Fibroblast of skin of right biceps (primary cell): Measurements from ENCODE around the gene CCDC30.
"Not testable (repeated sequence)": the region's sequence is repeated elsewhere in the genome, so short reads cannot be mapped to it uniquely, and the experiment has no call there.

Experiments
- DNase-seq: peaks from one replicate; pipeline ENCODE4 v3.0.0-alpha.2; 2013

CCDC30 gene

DNA sequence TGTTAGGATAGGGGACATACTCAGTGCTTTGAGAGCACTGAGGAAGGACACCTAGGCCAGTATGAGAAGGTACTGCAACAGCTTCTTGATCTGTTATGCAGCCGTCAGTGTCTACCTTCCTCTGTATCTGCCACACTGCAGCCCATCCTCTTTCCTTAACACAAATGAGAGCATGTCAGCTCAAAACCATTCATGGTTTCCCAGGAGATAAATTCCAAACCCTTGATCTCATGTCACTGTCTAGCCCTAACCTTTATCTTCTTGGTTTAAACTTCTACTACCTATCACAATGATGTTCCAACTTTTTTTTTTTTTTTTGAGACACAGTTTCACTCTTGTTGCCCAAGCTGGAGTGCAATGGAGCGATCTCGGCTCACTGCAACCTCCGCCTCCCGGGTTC, 8.7 kb upstream of the CCDC30 start:
- DNase-seq, result no peak

DNA sequence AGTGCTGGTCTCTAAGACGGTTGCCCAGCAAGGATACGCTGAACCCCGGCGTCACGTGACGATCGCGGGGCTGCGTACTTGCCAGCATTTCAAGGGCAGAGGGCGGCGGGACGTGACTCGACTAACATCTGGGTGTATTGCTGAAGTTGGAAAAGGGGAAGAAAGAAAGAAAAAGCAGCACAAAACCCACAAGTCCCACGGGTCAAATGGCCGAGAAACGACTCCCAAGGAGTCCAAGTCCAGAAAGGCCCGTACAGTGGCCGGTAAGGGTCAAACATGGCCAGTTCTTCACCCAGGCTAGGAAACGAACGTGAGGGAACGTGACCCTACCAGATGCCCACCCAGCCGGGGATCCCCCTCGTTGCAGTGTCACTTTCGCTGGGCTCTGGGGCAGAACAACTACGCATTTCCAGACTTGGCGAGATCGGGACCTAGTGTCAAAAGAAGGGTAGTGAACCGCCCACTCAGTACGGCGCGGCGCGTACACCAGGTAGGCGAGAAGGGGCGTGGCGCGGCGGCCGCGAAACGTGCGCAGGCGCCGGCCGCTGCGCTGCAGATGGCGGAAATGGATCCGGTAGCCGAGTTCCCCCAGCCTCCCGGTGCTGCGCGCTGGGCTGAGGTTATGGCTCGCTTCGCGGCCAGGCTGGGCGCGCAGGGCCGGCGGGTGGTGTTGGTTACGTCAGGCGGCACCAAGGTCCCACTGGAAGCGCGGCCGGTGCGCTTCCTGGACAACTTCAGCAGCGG, 6.9 kb upstream of the CCDC30 start, which contains the start of the genes PPCS and ZMYND12:
TSS of gene PPCS (plus strand) at position 534 of the 744 bp plus-strand sequence. CDS start at position 557, 23 bp downstream.
TSS of gene ZMYND12 (minus strand) at position 13 of the 744 bp plus-strand sequence. CDS start 25 bp downstream, outside the sequence.
- peak; percentile 86 for DNase-seq

DNA sequence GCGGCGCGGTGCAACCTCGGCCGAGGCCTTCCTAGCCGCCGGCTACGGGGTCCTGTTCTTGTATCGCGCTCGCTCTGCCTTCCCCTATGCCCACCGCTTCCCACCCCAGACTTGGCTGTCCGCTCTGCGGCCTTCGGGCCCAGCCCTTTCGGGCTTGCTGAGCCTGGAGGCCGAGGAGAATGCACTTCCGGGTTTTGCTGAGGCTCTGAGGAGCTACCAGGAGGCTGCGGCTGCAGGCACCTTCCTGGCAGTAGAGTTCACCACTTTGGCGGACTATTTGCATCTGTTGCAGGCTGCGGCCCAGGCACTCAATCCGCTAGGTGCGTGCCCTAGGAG, 6.4 kb upstream of the CCDC30 start:
- no peak for DNase-seq

DNA sequence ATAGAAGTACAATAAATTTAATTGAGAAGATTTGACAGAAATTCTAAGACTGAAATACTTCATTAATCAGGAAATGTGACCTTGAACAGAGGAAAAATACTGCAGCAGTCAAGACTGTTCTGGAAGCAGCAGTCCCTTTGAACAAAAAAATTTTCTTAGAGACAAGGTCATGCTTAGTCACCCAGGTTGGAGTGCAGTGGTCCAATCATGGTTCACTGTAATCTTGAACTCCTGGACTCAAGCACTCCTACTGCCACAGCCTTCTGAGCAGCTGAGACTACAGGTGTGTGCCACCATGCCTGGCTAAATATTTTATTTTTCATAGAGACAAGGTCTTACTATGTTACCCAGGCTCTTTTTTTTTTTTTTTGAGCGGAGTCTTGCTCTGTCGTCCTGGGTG, 1.9 kb upstream of the CCDC30 start:
- no peak for DNase-seq

DNA sequence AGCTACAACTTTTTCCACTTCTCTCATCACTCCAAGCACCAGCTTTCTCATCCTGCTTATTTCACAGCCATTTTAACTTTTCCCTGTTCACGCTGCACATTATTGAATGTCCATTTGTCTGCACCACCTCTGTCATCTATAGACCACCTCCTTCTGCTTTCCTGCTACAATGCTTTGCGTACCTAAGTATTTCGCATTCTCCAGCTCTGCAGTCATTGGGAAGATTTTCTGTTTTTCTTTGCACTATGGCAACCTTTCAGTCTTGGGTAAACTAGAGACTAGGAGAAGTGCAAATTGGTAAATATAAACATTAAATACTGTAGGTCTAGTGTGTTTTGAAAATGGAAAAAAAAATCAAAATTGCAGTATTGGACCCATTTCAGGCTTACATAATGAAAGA, 835 bp downstream of the CCDC30 start:
- DNase-seq, result no peak

DNA sequence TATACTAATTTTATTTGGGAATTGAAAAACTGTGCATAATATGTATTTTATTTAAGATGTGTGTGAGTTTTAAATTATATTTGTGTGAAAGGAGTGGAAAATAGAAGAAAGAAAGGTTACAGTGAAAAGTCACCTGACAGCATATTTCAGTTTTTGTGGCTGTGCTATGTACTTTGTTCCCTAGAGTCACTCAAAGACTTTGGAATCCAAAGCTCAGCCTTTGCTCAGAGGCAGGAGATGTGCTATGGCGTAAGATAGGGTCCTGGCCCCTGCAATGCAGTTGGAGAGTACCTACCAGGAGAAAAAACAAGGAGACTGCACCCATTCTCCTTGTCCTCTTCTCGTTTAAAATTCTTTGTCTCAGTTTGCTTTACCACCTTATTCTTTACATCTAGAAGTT, 2.9 kb downstream of the CCDC30 start:
- no peak for DNase-seq

DNA sequence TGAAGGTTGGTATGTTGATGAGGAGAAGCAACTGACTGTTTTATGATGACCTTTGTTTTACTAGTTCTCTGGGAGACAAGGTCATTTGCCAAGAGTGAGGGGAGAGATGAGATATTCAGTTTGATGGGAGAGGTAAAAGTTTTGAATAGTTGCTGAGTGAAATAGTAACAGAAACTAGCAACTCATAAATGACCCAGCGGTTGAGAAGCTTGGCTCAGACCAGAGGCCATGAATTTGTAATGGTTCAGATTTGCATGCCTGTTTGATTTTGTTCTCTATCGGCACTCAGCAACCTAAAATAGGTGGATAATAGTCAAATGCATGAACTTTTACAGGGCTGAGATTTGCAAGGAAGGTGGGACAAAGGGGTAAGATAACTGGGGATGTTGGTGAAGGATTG, 6.6 kb downstream of the CCDC30 start:
- no peak for DNase-seq

DNA sequence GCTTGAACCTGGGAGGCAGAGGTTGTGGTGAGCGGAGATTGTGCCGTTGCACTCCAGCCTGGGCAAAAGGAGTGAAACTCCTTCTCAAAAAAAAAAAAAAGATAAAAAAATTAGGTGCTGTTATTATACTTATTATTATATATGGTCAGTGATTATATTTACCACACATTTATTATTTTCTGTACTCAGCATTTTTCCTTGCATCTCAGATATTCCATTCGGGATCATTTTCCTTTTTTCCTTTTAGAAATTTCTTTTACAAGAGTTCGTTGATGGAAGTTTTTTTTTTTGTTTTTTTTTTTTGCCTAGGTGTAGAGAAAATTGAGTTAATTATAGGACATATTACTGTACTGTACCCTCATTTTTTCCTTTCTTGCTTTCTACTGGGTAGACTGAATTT, 13.5 kb downstream of the CCDC30 start:
- DNase-seq, result no peak

DNA sequence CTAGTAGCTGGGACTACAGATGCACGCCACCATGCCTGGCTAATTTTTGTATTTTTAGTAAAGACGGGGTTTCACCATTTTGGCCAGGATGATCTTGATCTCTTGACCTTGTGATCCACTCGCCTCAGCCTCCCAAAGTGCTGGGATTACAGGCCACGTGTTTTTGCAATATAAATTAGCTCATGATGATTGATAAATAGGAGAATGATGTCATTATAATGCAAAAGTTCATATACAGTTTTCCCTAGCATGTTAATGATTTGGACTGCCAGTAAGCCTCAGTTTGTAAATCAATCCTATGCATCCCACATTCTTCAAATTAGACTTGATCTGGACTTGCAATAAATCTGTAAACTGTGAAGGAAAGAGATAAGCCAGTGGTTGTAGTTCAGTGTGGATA, 14.3 kb downstream of the CCDC30 start:
- DNase-seq, result not testable (repeated sequence)

DNA sequence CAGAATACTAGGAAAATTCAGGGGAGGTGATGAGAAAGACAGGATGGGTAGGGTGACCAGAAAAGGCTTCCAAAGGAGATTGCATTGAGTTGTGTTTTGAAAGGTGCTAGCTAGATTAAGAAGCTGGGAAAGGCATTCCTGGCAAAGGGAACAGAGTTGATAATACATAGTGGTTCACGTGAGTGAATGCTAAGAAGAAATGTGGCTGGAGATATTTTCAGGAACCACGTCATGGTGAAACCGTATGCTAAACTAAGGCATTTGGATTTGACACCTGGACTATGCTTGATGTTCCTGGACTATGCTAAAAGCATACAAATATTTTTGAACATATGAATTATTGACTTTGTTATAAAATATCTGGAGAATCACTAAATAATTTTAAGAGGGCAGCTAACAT, 14.7 kb downstream of the CCDC30 start:
- DNase-seq, result no peak

DNA sequence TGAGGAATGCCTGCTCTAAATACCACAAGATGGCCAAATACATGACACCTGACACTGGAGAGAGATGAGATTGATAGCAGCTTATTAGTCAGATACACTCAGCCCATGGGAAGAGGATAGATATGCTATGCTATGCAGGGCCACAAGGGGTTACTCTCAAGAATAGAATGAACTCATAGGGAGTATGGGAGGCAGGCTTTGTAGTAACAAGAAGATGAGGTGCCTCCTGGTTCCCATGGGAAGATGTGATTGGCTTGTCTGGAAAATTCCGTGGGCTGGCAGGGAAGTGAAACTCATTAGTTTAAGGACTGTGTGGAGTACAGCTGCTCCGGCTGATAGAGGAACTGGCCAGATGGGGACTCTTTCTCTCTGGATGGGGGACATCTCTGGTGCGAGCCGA, 16.5 kb downstream of the CCDC30 start:
- DNase-seq, result peak; percentile 28

DNA sequence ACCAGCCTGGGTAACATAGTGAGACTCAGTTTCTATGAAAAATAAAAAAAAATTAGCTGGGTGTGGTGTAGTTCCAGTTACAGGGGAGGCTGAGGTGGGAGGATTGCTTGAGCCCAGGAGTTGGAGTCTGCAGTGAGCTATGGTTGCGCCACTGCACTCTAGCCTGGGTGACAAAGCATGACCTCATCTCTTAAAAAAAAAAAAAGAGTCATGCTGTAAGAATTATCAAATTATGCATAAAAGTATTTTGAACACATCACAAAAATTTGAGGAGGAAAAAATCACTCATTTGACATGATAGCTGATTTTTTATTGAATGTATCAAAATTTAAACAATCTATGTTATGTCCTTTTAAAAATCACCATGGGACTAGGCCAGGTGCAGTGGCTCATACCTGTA, 17.8 kb downstream of the CCDC30 start:
- no peak for DNase-seq

DNA sequence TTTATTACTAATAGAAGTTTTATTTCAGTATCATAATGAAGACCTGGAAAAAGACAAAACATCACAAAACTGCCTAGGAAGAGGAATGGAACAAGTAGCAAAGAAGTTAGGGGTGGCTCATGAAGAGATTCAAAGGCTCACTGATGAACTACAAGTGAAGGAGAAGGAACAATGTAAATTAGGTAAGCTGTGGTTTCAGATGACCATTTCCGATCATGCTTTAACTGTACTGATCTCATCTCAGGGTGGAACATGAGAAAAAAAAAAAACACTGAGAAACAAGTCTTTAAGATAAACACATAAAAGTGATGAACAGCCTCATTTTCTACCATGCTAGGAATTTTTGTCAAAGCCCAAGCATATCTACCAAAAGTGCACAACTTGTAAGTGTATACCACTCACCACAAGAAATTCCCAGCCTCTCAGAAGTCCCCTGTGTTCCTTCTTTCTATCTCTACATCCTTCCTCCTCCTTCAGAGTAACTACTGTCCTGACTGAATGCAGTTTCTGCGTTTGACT, 19.6 kb downstream of the CCDC30 start:
- DNase-seq, result no peak

DNA sequence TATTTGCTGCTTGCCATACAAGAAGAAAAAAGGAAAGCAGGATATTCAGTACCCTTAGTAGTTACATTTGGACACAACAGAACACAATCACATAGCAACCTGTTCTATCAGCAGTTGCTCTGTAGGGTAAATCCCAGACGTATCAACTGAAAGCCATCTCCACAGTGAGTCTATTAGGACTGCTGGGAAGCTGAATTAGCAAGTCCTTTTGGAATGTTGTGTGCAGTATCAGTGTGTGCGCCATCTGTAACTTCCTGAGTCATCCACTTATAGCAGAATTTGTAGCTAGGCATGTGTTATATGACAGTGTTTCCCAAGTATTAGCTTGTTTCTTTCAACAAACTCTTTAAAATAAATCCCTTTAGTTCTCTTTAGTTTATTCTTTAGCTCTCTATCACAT, 21.3 kb downstream of the CCDC30 start:
- peak; percentile 92 for DNase-seq

DNA sequence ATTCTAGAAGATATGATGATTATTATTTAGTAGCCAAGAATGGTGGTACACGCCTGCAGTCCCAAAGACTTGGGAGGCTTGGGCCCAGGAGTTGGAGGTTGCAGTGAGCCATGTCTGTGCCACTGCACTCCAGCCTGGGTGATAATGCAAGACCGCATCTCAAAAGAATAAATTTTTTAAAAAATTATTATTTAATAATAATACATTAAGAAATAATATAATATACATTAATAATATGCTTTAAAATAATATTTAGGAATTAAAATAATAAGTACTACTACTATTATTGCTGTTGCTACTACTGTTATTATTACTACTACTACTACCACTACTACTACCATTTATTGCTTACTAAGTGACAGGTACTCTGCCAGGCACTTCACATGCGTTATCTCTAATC, 27.2 kb downstream of the CCDC30 start:
- DNase-seq, result no peak

DNA sequence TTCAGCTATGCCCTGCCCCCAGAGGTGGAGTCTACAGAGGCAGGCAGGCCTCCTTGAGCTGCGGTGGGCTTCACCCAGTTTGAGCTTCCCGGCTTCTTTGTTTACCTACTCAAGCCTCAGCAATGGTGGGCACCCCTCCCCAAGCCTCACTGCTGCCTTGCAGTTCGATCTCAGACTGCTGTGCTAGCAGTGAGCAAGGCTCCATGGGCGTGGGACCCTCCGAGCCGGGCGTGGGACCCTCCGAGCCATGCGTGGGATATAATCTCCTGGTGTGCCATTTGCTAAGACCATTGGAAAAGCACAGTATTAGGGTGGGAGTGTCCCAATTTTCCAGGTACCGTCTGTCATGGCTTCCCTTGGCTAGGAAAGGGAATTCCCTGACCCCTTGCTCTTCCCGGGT, 38.9 kb downstream of the CCDC30 start:
- DNase-seq, result not testable (repeated sequence)

DNA sequence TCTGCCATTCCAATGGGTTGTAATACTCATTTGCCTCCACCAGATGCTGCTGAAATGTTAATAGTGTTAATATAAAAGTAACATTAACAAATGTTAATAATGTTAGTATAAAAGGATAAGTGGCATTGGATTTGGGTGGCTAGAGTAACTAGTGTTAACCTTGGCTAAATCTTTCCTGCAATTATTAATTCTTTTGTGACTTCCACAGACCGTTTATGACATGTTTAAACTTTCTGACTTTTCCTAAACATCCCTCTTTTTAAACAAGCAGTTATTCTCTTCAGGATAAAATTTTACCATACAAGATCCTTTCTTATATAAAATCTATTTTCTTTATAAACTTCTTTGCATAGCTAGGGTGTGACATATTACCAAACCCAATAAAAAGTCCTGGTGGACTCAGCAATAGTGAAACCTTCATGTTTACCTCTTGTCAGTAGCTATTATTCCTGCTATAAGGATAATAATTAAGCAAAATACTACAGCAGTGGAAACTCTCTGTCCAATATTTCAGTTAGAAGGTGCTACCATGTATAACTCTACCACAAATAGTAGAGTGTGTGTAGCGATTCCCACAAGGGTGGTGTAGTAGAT, 41.5 kb downstream of the CCDC30 start:
- DNase-seq, result no peak

DNA sequence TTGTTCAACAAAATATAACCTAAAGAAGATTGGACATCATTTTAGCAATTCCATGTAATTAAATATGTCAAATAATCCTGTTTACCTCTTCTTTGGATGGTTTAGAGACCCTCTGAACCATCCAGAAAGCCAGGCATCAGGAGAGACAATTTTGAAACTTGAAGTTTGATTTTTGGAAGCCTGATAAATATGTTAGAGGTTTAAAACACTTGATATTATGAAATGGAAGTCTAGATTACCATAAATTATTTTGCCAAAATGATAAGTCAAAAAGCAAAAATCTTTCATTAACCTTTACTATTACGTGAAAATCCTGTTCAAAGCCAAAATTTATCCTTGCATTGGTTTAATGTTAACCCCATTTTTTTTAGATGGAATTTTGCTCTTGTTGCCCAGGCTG, 43.5 kb downstream of the CCDC30 start:
- DNase-seq, result no peak

DNA sequence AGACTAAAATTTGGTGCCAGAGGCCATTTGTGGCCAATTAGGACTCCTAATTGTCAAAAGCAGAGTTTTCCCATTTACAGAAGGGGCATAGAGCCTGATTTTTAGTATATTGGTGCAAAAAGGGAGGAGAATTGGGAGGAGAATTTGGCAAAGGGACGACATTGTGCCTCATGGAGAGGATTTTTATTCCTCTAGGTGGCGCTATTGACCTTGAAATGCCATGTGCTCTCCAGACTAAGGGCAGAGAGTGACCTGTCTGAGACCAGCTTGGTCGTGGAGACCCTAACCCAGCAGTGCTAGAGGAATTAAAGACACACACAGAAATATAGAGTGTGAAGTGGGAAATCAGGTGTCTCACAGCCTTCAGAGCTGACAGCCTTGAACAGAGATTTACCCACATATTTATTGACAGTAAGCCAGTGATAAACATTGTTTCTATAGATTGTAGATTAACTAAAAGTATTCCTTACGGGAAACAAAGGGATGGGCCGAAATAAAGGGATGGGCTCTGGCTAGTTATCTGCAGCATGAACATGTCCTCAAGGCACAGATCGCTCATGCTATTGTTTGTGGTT, 48.6 kb downstream of the CCDC30 start:
- DNase-seq, result not testable (repeated sequence)

DNA sequence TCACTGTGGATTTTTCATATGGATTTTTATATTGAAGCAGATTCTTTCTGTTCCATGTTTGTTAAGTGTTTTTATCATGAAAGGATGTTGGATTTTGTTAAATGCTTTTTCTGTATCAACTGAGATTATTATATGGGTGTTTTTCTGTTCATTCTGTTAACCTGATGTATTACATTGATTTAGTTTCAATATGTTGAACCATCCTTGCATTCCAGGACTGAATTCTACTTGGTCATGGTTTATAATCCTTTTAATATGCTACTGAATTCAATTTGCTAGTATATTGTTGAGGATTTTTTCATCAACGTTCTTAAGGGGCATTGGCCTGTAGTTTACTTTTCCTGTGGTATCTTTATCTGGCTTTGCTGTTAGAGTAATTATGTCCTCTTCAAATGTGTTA, 55.8 kb downstream of the CCDC30 start:
- no peak for DNase-seq

DNA sequence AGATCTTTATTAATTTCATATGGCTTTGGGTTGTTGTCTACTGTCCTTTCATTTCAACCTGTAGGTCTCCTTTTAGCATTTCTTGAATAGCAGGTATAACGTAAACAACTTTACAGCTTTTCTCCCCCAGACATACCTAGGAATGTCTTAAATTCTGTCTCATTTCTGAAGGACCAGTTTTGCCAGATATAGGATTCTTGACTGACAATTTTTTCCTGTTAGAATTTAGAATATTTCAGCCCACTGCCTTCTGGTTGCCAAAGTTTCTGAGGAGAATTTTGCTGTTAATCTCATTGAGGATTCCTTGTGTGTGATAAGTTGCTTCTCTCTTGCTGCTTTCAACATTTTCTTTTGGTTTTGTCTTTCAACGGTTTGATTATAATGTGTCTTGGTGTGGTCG, 60.1 kb downstream of the CCDC30 start:
- DNase-seq, result no peak

DNA sequence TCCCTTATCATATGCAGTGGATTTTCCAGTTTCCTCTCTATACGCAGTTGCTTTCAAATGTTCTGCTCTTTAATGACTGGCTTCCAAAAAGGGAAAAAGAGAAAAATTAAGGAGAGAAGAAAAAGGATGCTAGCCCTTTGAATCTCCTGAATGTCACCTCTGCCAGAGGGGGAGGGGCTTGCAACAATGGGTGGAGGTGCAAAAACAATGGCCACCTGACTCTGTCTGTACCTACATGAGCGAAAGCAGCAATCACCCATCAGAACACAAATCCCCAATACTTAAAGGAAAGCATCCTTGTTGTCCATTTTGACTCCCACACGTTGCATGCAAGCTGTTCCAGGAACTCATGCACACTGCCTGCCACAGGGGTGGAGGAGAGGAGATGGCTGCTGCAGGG, 61.2 kb downstream of the CCDC30 start:
- no peak for DNase-seq

DNA sequence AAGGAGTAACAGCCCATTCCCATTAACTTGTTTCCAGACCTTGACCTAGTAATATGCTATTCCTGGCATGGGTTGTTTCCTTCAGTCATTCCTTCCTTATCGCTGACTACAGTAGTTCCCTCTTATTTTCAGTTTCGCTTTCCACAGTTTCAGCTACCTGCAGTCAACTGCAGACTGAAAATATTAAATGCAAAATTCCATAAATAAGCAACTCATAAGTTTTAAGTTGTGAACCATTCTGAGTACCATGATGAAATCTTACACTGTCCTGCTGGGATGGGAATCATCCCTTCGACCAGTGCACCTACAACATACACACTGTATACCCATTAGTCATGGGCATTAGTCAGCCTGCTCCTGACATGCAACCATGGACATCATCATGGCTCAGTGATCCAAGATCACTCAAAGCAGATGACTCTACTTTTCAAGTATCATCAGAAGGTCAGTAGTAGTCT, 66.7 kb downstream of the CCDC30 start:
- DNase-seq, result peak; percentile 76

DNA sequence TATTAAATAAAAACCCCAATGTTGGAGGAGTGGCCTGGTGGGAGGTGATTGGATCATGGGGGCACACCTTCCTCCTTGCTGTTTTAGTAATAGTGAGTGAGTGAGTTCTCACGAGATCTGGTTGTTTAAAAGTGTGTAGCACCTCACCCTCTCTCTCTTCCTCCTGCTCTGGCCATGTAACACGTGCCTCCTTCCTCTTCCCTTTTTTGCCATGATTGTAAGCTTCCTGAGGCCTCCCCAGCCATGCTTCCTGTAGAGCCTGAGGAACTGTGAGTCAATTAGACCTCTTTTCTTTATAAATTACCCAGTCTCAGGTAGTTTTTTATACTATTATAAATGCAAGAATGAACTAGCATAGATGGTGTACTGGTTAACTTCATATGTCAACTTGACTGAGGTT, 68.0 kb downstream of the CCDC30 start:
- no peak for DNase-seq
